Hepatocyte (in vitro differentiated cells): ENCODE results near the gene BSDC1. TPM values are rescaled to one million over a fixed set of nuclear protein-coding genes. Genes with fewer than 3 reads are reported as not detected.
"Not testable (repeated sequence)": the region's sequence is repeated elsewhere in the genome, so short reads cannot be mapped to it uniquely, and the experiment has no call there.

Experiments used
- DNase-seq: peaks from one replicate; pipeline ENCODE4 v3.0.0-alpha.2; 2016; ENCODE audit warnings: low spot score
- H2AFZ ChIP-seq: fragments of 200-600 bp; sonication (generic); 2 replicates; pipeline ENCODE4 v1.6.0; 2016; ENCODE audit warnings: antibody characterized with exemption, mild to moderate bottlenecking
- H3K27ac ChIP-seq: fragments of 200-600 bp; sonication (generic); 2 replicates; pipeline ENCODE4 v1.5.1; 2016; ENCODE audit warnings: mild to moderate bottlenecking
- H3K27me3 ChIP-seq: fragments of 200-600 bp; sonication (generic); 2 replicates; pipeline ENCODE4 v1.6.1; 2016
- H3K36me3 ChIP-seq: fragments of 200-600 bp; sonication (generic); replicated peaks from 2 replicates; pipeline ENCODE4 v1.5.1; 2016; ENCODE audit warnings: low read depth; ENCODE audit not compliant: insufficient read depth
- H3K4me1 ChIP-seq: fragments of 200-600 bp; sonication (generic); 2 replicates; pipeline ENCODE4 v1.5.1; 2016; ENCODE audit warnings: mild to moderate bottlenecking, moderate library complexity; ENCODE audit not compliant: insufficient read depth
- H3K4me2 ChIP-seq: fragments of 200-600 bp; sonication (generic); 2 replicates; pipeline ENCODE4 v1.6.0; 2016
- H3K4me3 ChIP-seq: fragments of 200-600 bp; sonication (generic); 2 replicates; pipeline ENCODE4 v1.5.1; 2016; ENCODE audit warnings: mild to moderate bottlenecking
- H3K79me2 ChIP-seq: fragments of 200-600 bp; sonication (generic); 2 replicates; pipeline ENCODE4 v1.6.0; 2017; ENCODE audit warnings: mild to moderate bottlenecking
- H3K9me2 ChIP-seq: fragments of 200-600 bp; sonication (generic); replicated peaks from 2 replicates; pipeline ENCODE4 v1.6.0; 2017; ENCODE audit warnings: mild to moderate bottlenecking; ENCODE audit not compliant: insufficient read depth
- H3K9me3 ChIP-seq: fragments of 200-600 bp; sonication (generic); 2 replicates; pipeline ENCODE4 v1.5.1; 2016; ENCODE audit warnings: low read depth, mild to moderate bottlenecking
- H4K20me1 ChIP-seq: fragments of 200-600 bp; sonication (generic); 2 replicates; pipeline ENCODE4 v1.6.0; 2016; ENCODE audit warnings: mild to moderate bottlenecking; ENCODE audit not compliant: insufficient read depth, poor library complexity, severe bottlenecking
- CTCF ChIP-seq: fragments of 200-600 bp; sonication (generic); IDR thresholded peaks from 2 replicates; pipeline ENCODE4 v1.5.1; 2016; ENCODE audit warnings: antibody characterized with exemption, mild to moderate bottlenecking; ENCODE audit not compliant: poor library complexity
- EZH2 ChIP-seq: fragments of 200-600 bp; sonication (generic); IDR thresholded peaks from 2 replicates; pipeline ENCODE4 v1.6.1; 2016; ENCODE audit warnings: antibody characterized with exemption, mild to moderate bottlenecking, borderline replicate concordance
- EZH2phosphoT487 ChIP-seq: fragments of 200-600 bp; sonication (generic); IDR thresholded peaks from one replicate; pipeline ENCODE4 v1.6.1; 2018; ENCODE audit warnings: antibody characterized with exemption, mild to moderate bottlenecking, low read depth, moderate library complexity; ENCODE audit not compliant: unreplicated experiment, severe bottlenecking
- WGBS: methylation state at CpG from one replicate; pipeline ENCODE4 v1.1.6; 2016; ENCODE audit warnings: low lambda C conversion rate; ENCODE audit errors: missing lambda C conversion rate; 5-methylcytosine and 5-hydroxymethylcytosine counted together
- polyA plus RNA-seq: library from polyadenylated mRNA; unstranded; fragments of >200 nt; fragmentation: Nextera tagmentation; extraction: Ambion mirVana; gene quantifications from 2 replicates; pipeline ENCODE4 v1.2.1, GENCODE V29; 2016
- total RNA-seq: library from RNA; depleted of rRNA; stranded (reverse); fragments of >200 nt; gene quantifications from 2 replicates; pipeline ENCODE4 v1.2.3, GENCODE V29; 2014

The BSDC1 gene
- total and polyA plus RNA-seq, 2 experiments from 2014 or later: 56.2 to 80.5 TPM

DNA sequence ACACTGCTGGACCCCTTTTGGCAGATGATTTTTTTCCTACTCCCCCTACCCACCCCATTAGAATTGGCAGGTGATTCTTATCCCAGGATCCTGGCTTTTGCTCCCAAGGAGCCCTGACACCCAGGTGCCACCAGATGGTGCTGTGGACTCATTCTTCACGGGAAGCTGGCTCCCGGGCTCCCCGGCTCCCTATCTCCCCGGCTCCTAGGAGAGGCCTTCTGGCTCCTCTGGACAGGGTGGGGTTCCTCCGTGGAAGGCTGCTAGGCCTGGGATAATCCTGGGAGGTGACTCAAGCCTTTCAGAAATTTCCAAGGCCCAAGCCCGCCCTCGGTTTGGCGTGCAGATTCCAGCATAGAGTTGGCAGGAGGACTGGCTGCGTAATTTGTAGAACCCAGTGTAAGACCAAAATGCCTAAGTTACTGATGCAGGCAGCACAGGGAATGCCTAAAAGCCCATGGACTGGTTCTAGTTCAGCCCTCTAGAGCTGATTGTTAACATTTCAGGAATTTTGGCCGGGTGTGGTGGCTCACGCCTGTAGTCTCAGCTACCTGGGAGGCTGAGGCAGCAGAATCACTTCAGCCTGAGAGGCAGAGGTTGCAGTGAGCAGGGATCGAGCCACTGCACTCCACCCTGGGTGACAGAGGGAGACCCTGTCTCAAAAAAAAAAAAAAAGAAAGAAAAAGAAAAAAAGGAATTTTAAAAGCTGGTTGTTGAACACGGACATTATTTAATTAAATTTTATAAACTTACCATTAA, 6.8 kb upstream of the BSDC1 start:
- TF ChIP-seq CTCF (peak; percentile 97), EZH2phosphoT487 (no peak), EZH2 (no peak)
- 38% methylated on average over 13 of the region's 13 CpGs for WGBS
- H3K4me1 ChIP-seq: no peaks in the 10 kb centered on the region
- H3K27ac ChIP-seq: peak overlapping the region; percentile 59
- H3K9me3 ChIP-seq: no peaks in the 10 kb centered on the region
- no peaks in the 10 kb centered on the region for H4K20me1 ChIP-seq
- no peaks in the 10 kb centered on the region for H3K27me3 ChIP-seq
- H2AFZ ChIP-seq: peak overlapping the region; percentile 7
- H3K9me2 ChIP-seq: no peaks in the 10 kb centered on the region
- H3K4me2 ChIP-seq: no peak overlapping the region
- H3K36me3 ChIP-seq: no peaks in the 10 kb centered on the region
- no peak overlapping the region for H3K4me3 ChIP-seq
- DNase-seq: peak; percentile 94
- peaks cover under 1% of the 10 kb centered on the region for H3K79me2 ChIP-seq

GRCh38 chr1:32399843-32400242, 5.6 kb upstream of the BSDC1 start:
- Histone ChIP-seq H3K9me2 (no peaks in the 10 kb centered on the region), H3K27me3 (no peaks in the 10 kb centered on the region), H3K9me3 (no peaks in the 10 kb centered on the region), H4K20me1 (no peaks in the 10 kb centered on the region), H3K4me1 (peaks cover 6% of the 10 kb centered on the region), H3K27ac (no peak overlapping the region), H3K36me3 (no peaks in the 10 kb centered on the region), H2AFZ (no peak overlapping the region), H3K4me2 (no peak overlapping the region), H3K79me2 (peaks cover 9% of the 10 kb centered on the region), H3K4me3 (no peak overlapping the region)
- DNase-seq: no peak
- TF ChIP-seq EZH2 (no peak), CTCF (no peak), EZH2phosphoT487 (no peak)
- WGBS: 82% methylated on average over 4 of the region's 4 CpGs

- Histone ChIP-seq H3K4me2 (no peak overlapping the region), H4K20me1 (no peaks in the 10 kb centered on the region), H2AFZ (no peak overlapping the region), H3K27me3 (no peaks in the 10 kb centered on the region), H3K27ac (no peak overlapping the region), H3K9me2 (no peaks in the 10 kb centered on the region), H3K9me3 (no peaks in the 10 kb centered on the region), H3K4me3 (no peak overlapping the region), H3K36me3 (no peaks in the 10 kb centered on the region), H3K4me1 (peaks cover 8% of the 10 kb centered on the region), H3K79me2 (peaks cover 13% of the 10 kb centered on the region)
- TF ChIP-seq EZH2phosphoT487 (no peak), EZH2 (no peak), CTCF (no peak)
- 45% methylated on average over 2 of the region's 2 CpGs for WGBS
- DNase-seq: no peak
Observed at GRCh38 chr1:32398401-32398800, 4.2 kb upstream of the BSDC1 start.

DNA sequence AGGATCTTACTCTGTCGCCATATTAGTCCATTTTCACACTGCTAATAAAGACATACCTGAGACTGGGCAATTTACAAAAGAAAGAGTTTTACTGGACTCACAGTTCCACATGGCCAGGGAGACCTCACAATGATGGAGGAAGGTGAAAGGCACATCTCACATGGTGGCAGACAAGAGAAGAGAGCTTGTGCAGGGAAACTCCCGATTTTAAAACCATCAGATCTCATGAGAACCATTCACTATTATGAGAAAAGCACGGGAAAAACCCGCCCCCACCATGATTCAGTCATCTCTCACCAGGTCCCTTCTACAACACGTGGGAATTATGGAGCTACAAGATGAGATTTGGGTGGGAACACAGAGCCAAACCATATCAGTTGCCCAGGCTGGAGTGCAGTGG, 2.3 kb upstream of the BSDC1 start:
- not testable (repeated sequence) for H3K9me3 ChIP-seq, H3K36me3 ChIP-seq, H3K27me3 ChIP-seq, H3K4me2 ChIP-seq, H3K9me2 ChIP-seq, H2AFZ ChIP-seq, DNase-seq, H3K4me3 ChIP-seq, H3K27ac ChIP-seq
- Histone ChIP-seq H3K4me1 (peaks cover 21% of the 10 kb centered on the region), H3K79me2 (peaks cover 32% of the 10 kb centered on the region), H4K20me1 (peaks cover 12% of the 10 kb centered on the region)
- WGBS: 89% methylated on average over 5 of the region's 5 CpGs
